PC-9 (cell line): ENCODE results near the gene KIAA1328. TPM values are rescaled to one million over a fixed set of nuclear protein-coding genes. Genes with fewer than 3 reads are reported as not detected.

Source experiments
- BruUV-seq: library from RNA; stranded (reverse); fragments of 400-500 nt; replicated peaks from 2 replicates; lab custom pipeline; 2021; lab: Mats Ljungman, UMichigan
- CTCF ChIA-PET: fragments of 300-600 bp; sonication (Branson Sonifier 250); formaldehyde crosslinking; loops from one replicate; lab custom pipeline; 2022; ENCODE audit warnings: antibody characterized with exemption; lab: Charles Lee
- POLR2A ChIA-PET: fragments of 300-600 bp; sonication (Branson Sonifier 250); formaldehyde crosslinking; loops from one replicate; lab custom pipeline; 2022; ENCODE audit warnings: antibody characterized with exemption; ENCODE audit not compliant: unreplicated experiment; lab: Charles Lee
- DNase-seq, 2 experiments: peaks; one replicate each; pipeline versions ENCODE4 v3.0.0 to v3.0.0-alpha.2; 2015 to 2022; ENCODE audit warnings: mixed read lengths in 1 of 2
- H2AFZ ChIP-seq: fragments of 200-600 bp; sonication (generic); 2 replicates; pipeline ENCODE4 v1.8.1; 2017; ENCODE audit warnings: antibody characterized with exemption
- H3F3A ChIP-seq: fragments of 200-600 bp; sonication (generic); 2 replicates; pipeline ENCODE4 v1.8.1; 2017; ENCODE audit warnings: antibody characterized with exemption, mild to moderate bottlenecking, low read depth; ENCODE audit not compliant: insufficient read depth
- H3K27ac ChIP-seq: fragments of 200-600 bp; sonication (generic); 2 replicates; pipeline ENCODE4 v1.6.1; 2016; ENCODE audit warnings: mixed run types
- H3K27me3 ChIP-seq: fragments of 200-600 bp; sonication (generic); 2 replicates; pipeline ENCODE4 v1.6.1; 2016; ENCODE audit warnings: low read depth, mixed run types; ENCODE audit not compliant: insufficient read depth
- H3K36me3 ChIP-seq: fragments of 200-600 bp; sonication (generic); 2 replicates; pipeline ENCODE4 v1.6.1; 2016; ENCODE audit warnings: low read depth, mixed run types
- H3K4me1 ChIP-seq: fragments of 200-600 bp; sonication (generic); replicated peaks from 2 replicates; pipeline ENCODE4 v1.6.1; 2016; ENCODE audit warnings: mixed run types; ENCODE audit not compliant: insufficient read depth
- H3K4me2 ChIP-seq: fragments of 200-600 bp; sonication (generic); 2 replicates; pipeline ENCODE4 v1.6.1; 2017; ENCODE audit warnings: mixed run types
- H3K4me3 ChIP-seq: fragments of 200-600 bp; sonication (generic); 2 replicates; pipeline ENCODE4 v1.6.1; 2016; ENCODE audit warnings: mixed run types
- H3K79me2 ChIP-seq: fragments of 200-600 bp; sonication (generic); 2 replicates; pipeline ENCODE4 v1.6.1; 2017; ENCODE audit warnings: low read depth, mixed run types
- H3K9me2 ChIP-seq: fragments of 200-600 bp; sonication (generic); 2 replicates; pipeline ENCODE4 v1.8.1; 2017; ENCODE audit warnings: mild to moderate bottlenecking; ENCODE audit not compliant: insufficient read depth
- H3K9me3 ChIP-seq: fragments of 200-600 bp; sonication (generic); 2 replicates; pipeline ENCODE4 v1.8.1; 2016; ENCODE audit warnings: low read depth; ENCODE audit not compliant: insufficient read depth
- H4K20me1 ChIP-seq: fragments of 200-600 bp; sonication (generic); 2 replicates; pipeline ENCODE4 v1.8.1; 2017; ENCODE audit not compliant: insufficient read depth
- EZH2 ChIP-seq: fragments of 200-600 bp; sonication (generic); IDR thresholded peaks from 2 replicates; pipeline ENCODE4 v1.8.0; 2017; ENCODE audit warnings: antibody characterized with exemption, low read depth
- intact Hi-C: fragments of 100-400 bp; cut with micrococcal nuclease; formaldehyde crosslinking; loops from one replicate; pipeline ENCODE4 v1.10.0; 2022; ENCODE audit not compliant: unreplicated experiment
- total RNA-seq: library from RNA; stranded (reverse); gene quantifications from 2 replicates; pipeline ENCODE4 v1.2.3, GENCODE V29; 2021
- TF ChIP-seq, protein P1 (sequence below): fragments of 200-600 bp; sonication (generic); conservative IDR thresholded peaks from 2 replicates; pipeline ENCODE4 v1.6.1; 2017; ENCODE audit warnings: mixed run types, antibody characterized with exemption, mild to moderate bottlenecking, moderate library complexity

Gene KIAA1328
- total RNA-seq, 1 experiment from 2014 or later, result 6.5 TPM

DNA sequence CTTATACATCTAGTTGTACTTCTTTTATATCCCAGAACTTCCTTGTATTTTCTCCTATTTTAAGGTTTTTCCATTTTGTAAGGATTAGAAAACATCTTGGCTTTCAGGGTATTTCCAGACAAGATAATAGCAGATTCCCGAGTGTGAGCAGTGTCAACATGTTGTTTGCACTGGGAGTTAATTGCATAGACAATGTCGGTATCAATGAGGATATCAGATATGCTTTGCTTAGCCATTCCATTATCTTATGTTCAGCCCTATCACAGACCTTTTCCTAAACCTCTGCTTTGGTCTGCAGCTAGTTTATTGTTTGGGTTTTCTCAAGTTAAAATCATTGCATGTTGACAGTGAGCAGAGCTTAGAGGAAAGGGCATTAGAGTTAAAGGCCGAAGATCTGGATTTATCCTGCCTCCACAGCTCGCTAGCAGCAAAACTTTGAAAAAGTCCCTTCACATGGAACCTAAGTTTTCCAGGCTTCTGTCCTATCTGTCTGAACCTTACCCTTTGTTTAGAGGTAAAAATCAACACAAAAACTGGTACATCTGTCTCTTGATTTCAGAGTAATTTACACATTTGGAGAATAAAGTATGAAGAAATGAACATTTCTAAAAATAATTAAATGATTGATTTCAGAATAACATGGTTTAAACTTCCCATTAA, 355.4 kb downstream of the KIAA1328 start:
- BruUV-seq, result no TSS peak
- Histone ChIP-seq H3F3A (no peaks in the 10 kb centered on the region), H4K20me1 (no peaks in the 10 kb centered on the region), H3K27ac (no peak overlapping the region), H2AFZ (no peak overlapping the region), H3K27me3 (no peaks in the 10 kb centered on the region), H3K9me3 (no peaks in the 10 kb centered on the region), H3K4me3 (no peak overlapping the region), H3K4me2 (no peak overlapping the region), H3K36me3 (no peaks in the 10 kb centered on the region), H3K4me1 (no peaks in the 10 kb centered on the region), H3K9me2 (no peaks in the 10 kb centered on the region), H3K79me2 (no peaks in the 10 kb centered on the region)
- ChIA-PET CTCF (no interaction called here), POLR2A (no interaction called here)
- TF ChIP-seq, protein P1, sequence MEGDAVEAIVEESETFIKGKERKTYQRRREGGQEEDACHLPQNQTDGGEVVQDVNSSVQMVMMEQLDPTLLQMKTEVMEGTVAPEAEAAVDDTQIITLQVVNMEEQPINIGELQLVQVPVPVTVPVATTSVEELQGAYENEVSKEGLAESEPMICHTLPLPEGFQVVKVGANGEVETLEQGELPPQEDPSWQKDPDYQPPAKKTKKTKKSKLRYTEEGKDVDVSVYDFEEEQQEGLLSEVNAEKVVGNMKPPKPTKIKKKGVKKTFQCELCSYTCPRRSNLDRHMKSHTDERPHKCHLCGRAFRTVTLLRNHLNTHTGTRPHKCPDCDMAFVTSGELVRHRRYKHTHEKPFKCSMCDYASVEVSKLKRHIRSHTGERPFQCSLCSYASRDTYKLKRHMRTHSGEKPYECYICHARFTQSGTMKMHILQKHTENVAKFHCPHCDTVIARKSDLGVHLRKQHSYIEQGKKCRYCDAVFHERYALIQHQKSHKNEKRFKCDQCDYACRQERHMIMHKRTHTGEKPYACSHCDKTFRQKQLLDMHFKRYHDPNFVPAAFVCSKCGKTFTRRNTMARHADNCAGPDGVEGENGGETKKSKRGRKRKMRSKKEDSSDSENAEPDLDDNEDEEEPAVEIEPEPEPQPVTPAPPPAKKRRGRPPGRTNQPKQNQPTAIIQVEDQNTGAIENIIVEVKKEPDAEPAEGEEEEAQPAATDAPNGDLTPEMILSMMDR, result no peak
- no peak for TF ChIP-seq EZH2
- intact Hi-C loops, result no loop called here
- no peak for DNase-seq

DNA sequence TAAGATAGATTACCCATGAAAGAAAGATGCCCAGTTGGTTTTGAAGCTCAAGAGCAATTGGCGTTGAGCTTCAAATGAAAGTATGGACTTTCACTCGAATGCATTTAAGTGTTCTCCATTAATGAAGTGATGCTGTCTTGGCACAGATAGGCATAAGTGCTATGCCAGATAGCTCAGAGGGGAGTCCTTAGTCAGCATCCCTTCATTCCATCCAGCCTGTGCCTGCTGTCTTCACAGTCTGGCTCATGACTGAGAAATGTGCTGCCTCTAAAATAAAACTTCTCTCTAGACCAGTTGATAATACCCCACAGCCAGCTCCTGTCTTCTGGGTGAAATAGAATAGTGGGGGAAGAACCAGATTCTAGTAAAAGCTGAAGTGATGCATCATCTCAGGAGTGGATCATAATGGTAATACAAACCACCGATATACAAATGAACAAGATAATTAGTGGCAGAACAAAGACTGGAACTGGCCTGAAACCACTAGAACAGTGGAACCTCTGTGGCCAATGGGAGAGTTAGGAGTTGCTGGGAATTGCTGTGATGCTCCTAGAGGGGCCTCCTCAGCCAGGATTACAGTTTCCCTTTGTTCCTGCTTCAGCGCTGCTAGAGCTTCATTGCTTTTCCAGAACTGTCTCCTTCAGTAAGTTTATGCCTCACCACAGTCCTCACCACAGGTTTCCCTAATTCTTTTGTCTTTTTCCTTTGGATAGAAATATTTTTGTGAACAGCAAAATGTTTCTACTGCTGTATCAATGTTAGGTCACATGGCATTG, 359.3 kb downstream of the KIAA1328 start:
- no peaks in the 10 kb centered on the region for H3K9me3 ChIP-seq
- H2AFZ ChIP-seq, result no peak overlapping the region
- no peak for DNase-seq
- H3K79me2 ChIP-seq, result no peaks in the 10 kb centered on the region
- no peak for TF ChIP-seq EZH2
- TF ChIP-seq, protein P1, result no peak
- no peaks in the 10 kb centered on the region for H4K20me1 ChIP-seq
- H3K36me3 ChIP-seq, result no peaks in the 10 kb centered on the region
- H3F3A ChIP-seq, result no peaks in the 10 kb centered on the region
- H3K9me2 ChIP-seq, result no peaks in the 10 kb centered on the region
- no peaks in the 10 kb centered on the region for H3K4me1 ChIP-seq
- H3K4me2 ChIP-seq, result no peak overlapping the region
- H3K4me3 ChIP-seq, result no peak overlapping the region
- BruUV-seq, result no TSS peak
- no peaks in the 10 kb centered on the region for H3K27me3 ChIP-seq
- CTCF ChIA-PET, result no interaction called here
- intact Hi-C loops, result no loop called here
- H3K27ac ChIP-seq, result no peak overlapping the region
- POLR2A ChIA-PET, result no interaction called here

DNA sequence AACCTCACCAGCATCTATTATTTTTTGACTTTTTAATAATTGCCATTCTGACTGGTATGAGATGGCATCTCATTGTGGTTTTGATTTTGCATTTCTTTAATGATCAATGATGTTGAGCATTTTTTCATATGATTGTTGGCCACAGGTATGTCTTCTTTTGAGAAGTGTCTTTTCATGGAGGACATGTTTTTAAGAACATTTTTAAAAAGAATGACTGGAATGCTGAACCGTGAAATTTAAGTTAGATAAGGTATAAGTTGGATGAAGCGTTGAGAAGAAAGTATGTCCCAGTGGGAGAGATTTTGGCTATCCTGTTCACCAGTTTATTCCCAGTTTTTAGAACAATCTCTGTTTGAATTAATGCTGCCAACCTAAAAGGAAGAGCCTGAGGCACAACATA, 370.8 kb downstream of the KIAA1328 start:
- TF ChIP-seq EZH2, result no peak
- TF ChIP-seq, protein P1, result no peak
- no peak overlapping the region for H3K4me2 ChIP-seq
- POLR2A ChIA-PET, result no interaction called here

More for the DNA sequence above, 370.8 kb downstream of the KIAA1328 start:
- Histone ChIP-seq H3K79me2 (no peaks in the 10 kb centered on the region), H3K9me3 (no peaks in the 10 kb centered on the region), H3K27me3 (no peaks in the 10 kb centered on the region), H3K27ac (no peak overlapping the region), H3K36me3 (no peaks in the 10 kb centered on the region), H2AFZ (no peak overlapping the region), H4K20me1 (no peaks in the 10 kb centered on the region), H3K4me1 (no peaks in the 10 kb centered on the region), H3K4me3 (no peak overlapping the region), H3F3A (no peaks in the 10 kb centered on the region), H3K9me2 (no peaks in the 10 kb centered on the region)
- no TSS peak for BruUV-seq
- CTCF ChIA-PET, result no interaction called here
- DNase-seq, result no peak
- intact Hi-C loops, result no loop called here
